ENCODE data around the gene EYS. TPM values are rescaled to one million over a fixed set of nuclear protein-coding genes. Genes with fewer than 3 reads are reported as not detected.

Gene EYS
- total RNA-seq, 1 experiment from 2014 or later, result not detected

DNA sequence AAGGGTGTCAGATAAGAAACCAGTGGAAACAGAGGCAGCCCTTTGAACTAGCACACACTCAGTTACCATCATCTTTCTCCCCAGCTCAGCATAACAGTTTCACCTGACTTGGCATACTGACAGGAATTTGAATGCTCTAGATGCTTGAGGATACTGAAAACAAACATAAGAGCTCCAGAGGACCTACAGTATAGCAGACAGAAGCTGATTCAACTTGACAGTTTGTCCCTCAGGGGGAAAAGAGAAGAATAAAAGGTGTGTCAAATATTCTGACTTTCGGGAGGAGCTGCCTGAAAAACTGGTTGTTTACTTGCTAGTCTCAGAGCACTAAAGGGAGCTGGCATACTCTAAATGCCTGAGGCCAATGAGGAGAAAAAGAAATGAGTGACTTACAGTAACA is 35.1 kb downstream of the EYS start:
- Histone ChIP-seq H3K9ac (ENCODE audit: low read length) (no peak overlapping the region), H3K4me2 (ENCODE audit: low read length) (no peak overlapping the region), H3K27ac (ENCODE audit: low read depth, low read length) (no peak overlapping the region), H3K9me3 (ENCODE audit: control insufficient read depth in 1 of 2, insufficient read depth in 1 of 2, low read depth in 1 of 2, low read length in 2 of 2) (peaks cover 18 to 27% of the 10 kb centered on the region in 2 experiments; a peak in 3 of 4 replicates), H2AFZ (ENCODE audit: low read depth, low read length, poor library complexity, severe bottlenecking) (no peak overlapping the region), H3K4me1 (ENCODE audit: control insufficient read depth in 1 of 2, insufficient read depth in 2 of 2, low read length in 2 of 2) (no peaks in the 10 kb centered on the region), H4K20me1 (ENCODE audit: insufficient read depth) (no peaks in the 10 kb centered on the region), H3K9me2 (ENCODE audit: insufficient read depth) (no peaks in the 10 kb centered on the region), H3K27me3 (ENCODE audit: insufficient read depth, low read length) (no peaks in the 10 kb centered on the region), H3K4me3 (replicated peaks in 1 of 2; ENCODE audit: low read depth in 1 of 2, low read length in 2 of 2) (no peak overlapping the region), H3K36me3 (ENCODE audit: control insufficient read depth in 1 of 2, insufficient read depth in 2 of 2, low read length in 2 of 2) (no peaks in the 10 kb centered on the region), H3K79me2 (ENCODE audit: insufficient read depth, low read length) (no peaks in the 10 kb centered on the region)
- ChIA-PET POLR2A (no interaction called here), RAD21 (ENCODE audit: low non-redundant PET in 1 of 2, low total read pairs in 2 of 2, uncharacterized antibody in 2 of 2, unreplicated experiment in 2 of 2) (no interaction called here), CTCF (no interaction called here)
- no TSS peak for BruUV-seq (replicated peaks)
- no peak for ATAC-seq
- DNase-seq (ENCODE audit: low read depth, low spot score), result no peak
- TF ChIP-seq YY1 (IDR thresholded peaks at IDR 0.05; ENCODE audit: extremely low read depth, insufficient replicate concordance, low read depth, low read length) (no peak), ZFX (IDR thresholded peaks at IDR 0.05) (no peak), SIN3A (IDR thresholded peaks at IDR 0.05; ENCODE audit: low read depth) (no peak), FOSL1 (IDR thresholded peaks at IDR 0.05; ENCODE audit: low read depth) (no peak), CBX3 (IDR thresholded peaks at IDR 0.05; ENCODE audit: low read depth) (no peak), ZNF274 (IDR thresholded peaks at IDR 0.05; ENCODE audit: low read depth, low read length) (no peak), ELF1 (IDR thresholded peaks at IDR 0.05; ENCODE audit: borderline replicate concordance, low read depth) (no peak), POLR2A (IDR thresholded peaks at IDR 0.05; ENCODE audit: borderline replicate concordance, extremely low read depth, insufficient read depth, insufficient read length) (no peak), SRF (IDR thresholded peaks at IDR 0.05; ENCODE audit: low read depth) (no peak), EZH2 (IDR thresholded peaks at IDR 0.05) (no peak), EZH2phosphoT487 (IDR thresholded peaks at IDR 0.05; ENCODE audit: borderline replicate concordance) (no peak), EGR1 (IDR thresholded peaks at IDR 0.05; ENCODE audit: low read depth) (no peak), POLR2AphosphoS5 (IDR thresholded peaks at IDR 0.05; ENCODE audit: low read depth, low read length) (no peak), CEBPB (IDR thresholded peaks at IDR 0.05; ENCODE audit: low read depth) (no peak), RAD21 (IDR thresholded peaks at IDR 0.05; ENCODE audit: low read depth) (no peak), JUND (IDR thresholded peaks at IDR 0.05) (no peak)
- intact Hi-C loops (cut with micrococcal nuclease), result no loop called here
